Left ventricle myocardium inferior (tissue), 1 donor: Measurements from ENCODE around the gene SAE1. TPM values are rescaled to one million over a fixed set of nuclear protein-coding genes. Genes with fewer than 3 reads are reported as not detected.
A peak's percentile ranks its signal among the peaks of the same experiment; 100 is the strongest.

Experiments used
- DNase-seq: peaks from one replicate; pipeline ENCODE4 v3.0.0-alpha.2; 2020
- H3K27ac ChIP-seq: fragments of 200-600 bp; replicated peaks from 2 replicates; pipeline ENCODE4 v1.8.0; 2021
- H3K27me3 ChIP-seq: fragments of 200-600 bp; 2 replicates; pipeline ENCODE4 v1.8.0; 2021; ENCODE audit warnings: low read depth
- H3K36me3 ChIP-seq: fragments of 200-600 bp; 2 replicates; pipeline ENCODE4 v1.8.0; 2021
- H3K4me1 ChIP-seq: fragments of 200-600 bp; 2 replicates; pipeline ENCODE4 v1.8.0; 2021
- H3K4me3 ChIP-seq: fragments of 200-600 bp; 2 replicates; pipeline ENCODE4 v1.8.0; 2021; ENCODE audit warnings: mild to moderate bottlenecking, moderate library complexity
- H3K9me3 ChIP-seq: fragments of 200-600 bp; replicated peaks from 2 replicates; pipeline ENCODE4 v1.8.0; 2021
- intact Hi-C: fragments of 100-400 bp; cut with micrococcal nuclease; formaldehyde crosslinking; loops from one replicate; pipeline ENCODE4 v1.11.0; 2022
- microRNA-seq: library from miRNA; unstranded; fragments of <30 nt; microRNA quantifications from one replicate; pipeline ENCODE4 v1.2.0, GENCODE V29; 2020
- total RNA-seq: library from RNA; stranded (reverse); fragmentation: NEBNext Ultra II Directional; extraction: Animal tissue kit (Norgen Biotek cat#: 25700); gene quantifications from one replicate; pipeline ENCODE4 v1.2.1, GENCODE V29; 2021
- TF ChIP-seq, protein P1 (sequence below): fragments of 200-600 bp; IDR thresholded peaks from 2 replicates; pipeline ENCODE4 v1.8.0; 2021; ENCODE audit warnings: antibody characterized with exemption, mild to moderate bottlenecking, borderline replicate concordance
- donor health status: DM: no; HTN: yes; CAD: no; lungs with severe emphysema.

SAE1 gene
- total RNA-seq, 1 donor from 2014 or later, result 42.5 TPM

DNA sequence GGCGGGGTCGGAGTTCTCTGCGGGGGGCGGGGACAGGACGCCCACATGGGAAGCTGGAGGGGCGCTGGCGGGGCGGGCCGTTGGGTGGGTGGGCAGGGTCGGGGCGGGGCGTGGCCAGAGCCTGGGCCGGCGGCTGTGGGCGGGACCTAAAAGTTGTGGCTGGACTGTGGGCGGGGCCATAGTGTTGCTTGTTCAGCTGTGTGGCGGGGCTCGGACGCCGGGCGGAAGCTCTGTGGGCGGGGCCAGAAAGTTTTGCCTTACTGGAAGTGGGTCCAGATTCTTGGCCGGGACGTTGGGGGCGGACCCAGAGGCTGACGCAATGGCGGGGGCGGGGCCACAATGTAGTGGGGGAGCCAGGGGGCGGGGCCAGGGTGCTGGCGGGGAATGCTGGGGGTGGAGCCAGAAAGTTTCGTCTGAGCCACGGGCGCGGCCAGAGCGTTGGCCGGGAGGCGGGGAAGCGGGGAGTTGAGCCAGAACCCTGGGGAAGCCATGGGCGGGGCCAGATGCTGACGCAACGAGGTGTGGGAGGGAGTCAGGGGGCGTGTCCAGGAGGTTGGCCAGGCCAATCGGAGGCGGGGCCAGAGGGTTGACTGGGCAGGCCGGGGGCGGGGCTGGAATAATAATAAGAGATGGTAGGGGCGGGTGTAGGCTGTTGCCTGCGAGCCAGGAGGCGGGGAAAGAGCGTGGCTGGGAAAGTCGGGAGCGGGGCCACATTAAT is 126.2 kb downstream of the SAE1 start:
- H3K36me3 ChIP-seq, result peaks cover 34% of the 10 kb centered on the region
- TF ChIP-seq, protein P1, sequence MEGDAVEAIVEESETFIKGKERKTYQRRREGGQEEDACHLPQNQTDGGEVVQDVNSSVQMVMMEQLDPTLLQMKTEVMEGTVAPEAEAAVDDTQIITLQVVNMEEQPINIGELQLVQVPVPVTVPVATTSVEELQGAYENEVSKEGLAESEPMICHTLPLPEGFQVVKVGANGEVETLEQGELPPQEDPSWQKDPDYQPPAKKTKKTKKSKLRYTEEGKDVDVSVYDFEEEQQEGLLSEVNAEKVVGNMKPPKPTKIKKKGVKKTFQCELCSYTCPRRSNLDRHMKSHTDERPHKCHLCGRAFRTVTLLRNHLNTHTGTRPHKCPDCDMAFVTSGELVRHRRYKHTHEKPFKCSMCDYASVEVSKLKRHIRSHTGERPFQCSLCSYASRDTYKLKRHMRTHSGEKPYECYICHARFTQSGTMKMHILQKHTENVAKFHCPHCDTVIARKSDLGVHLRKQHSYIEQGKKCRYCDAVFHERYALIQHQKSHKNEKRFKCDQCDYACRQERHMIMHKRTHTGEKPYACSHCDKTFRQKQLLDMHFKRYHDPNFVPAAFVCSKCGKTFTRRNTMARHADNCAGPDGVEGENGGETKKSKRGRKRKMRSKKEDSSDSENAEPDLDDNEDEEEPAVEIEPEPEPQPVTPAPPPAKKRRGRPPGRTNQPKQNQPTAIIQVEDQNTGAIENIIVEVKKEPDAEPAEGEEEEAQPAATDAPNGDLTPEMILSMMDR, result no peak

DNA sequence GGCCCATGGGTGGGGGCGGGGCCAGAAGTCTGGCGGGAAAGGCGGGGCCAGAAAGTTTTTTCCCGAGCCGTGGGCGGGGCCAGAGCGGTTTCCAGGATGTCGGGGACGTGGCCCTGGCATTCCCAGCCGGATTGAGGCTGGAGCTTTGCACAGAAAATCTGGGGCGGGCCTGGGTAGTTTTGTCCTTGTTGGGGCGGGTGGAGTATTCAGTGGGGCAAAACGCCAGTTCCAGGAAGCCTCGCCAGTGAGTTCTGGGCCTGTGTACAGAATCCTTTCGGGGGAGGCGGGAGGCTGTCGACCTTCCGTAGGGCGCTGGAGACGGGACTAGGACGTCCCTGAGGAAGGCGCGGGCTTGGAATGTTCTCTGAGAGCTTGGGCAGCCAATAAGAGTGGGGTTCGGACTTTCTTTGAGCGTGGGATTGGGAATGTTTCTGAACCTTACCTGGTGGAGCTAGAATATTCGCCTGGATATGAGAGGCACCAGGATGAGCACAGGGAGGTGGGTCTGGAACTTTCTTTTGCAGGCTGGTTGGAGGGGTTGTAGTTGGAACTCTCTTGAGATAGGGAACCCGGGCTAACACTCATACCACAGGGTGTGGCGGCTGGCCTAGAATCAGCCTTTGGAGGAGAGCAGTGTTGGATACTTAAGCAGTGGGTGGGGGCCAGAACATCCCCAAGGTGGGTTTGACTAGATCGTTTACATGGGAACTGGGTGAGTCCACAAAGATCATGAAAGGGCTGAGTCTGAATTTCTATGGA is 127.0 kb downstream of the SAE1 start:
- H3K4me1 ChIP-seq, result peaks cover 35% of the 10 kb centered on the region
- peak overlapping the region; percentile 75 for H3K4me3 ChIP-seq
- intact Hi-C loops, result no loop called here
- H3K9me3 ChIP-seq, result no peaks in the 10 kb centered on the region
- no peak for DNase-seq
- TF ChIP-seq, protein P1, result no peak
- no peaks in the 10 kb centered on the region for H3K27me3 ChIP-seq
- peak overlapping the region; percentile 96 for H3K27ac ChIP-seq
- peaks cover 42% of the 10 kb centered on the region for H3K36me3 ChIP-seq

More for the DNA sequence above, 126.2 kb downstream of the SAE1 start:
- H3K27me3 ChIP-seq, result no peaks in the 10 kb centered on the region
- peaks cover 35% of the 10 kb centered on the region for H3K4me1 ChIP-seq
- H3K4me3 ChIP-seq, result peak overlapping the region; percentile 75
- intact Hi-C loops, result no loop called here
- H3K27ac ChIP-seq, result peak overlapping the region; percentile 96
- no peaks in the 10 kb centered on the region for H3K9me3 ChIP-seq
- DNase-seq, result peak; percentile 100

DNA sequence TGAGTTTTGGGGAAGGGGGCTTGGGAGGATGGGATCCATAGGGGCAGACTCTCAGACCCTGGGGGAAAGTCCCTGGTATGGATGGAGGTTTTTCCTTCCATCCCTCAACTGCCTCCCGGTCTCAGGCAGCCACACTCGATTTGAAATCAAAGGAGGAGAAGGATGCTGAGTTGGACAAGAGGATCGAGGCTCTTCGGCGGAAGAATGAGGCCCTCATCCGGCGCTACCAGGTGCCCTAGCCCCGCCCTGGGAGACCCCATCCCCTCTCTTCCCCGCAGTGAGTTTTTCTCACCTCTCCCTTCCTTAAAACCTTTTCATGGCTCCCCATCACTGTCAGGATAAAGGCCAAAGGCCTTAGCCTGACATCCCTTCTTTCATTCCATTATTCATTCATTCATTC is 127.8 kb downstream of the SAE1 start:
- H3K27me3 ChIP-seq, result no peaks in the 10 kb centered on the region
- TF ChIP-seq, protein P1, result no peak
- H3K36me3 ChIP-seq, result peaks cover 50% of the 10 kb centered on the region
- H3K27ac ChIP-seq, result peak overlapping the region; percentile 96
- no peaks in the 10 kb centered on the region for H3K9me3 ChIP-seq
- H3K4me1 ChIP-seq, result peaks cover 35% of the 10 kb centered on the region
- H3K4me3 ChIP-seq, result peak overlapping the region; percentile 75
- intact Hi-C loops, result no loop called here
- no peak for DNase-seq

DNA sequence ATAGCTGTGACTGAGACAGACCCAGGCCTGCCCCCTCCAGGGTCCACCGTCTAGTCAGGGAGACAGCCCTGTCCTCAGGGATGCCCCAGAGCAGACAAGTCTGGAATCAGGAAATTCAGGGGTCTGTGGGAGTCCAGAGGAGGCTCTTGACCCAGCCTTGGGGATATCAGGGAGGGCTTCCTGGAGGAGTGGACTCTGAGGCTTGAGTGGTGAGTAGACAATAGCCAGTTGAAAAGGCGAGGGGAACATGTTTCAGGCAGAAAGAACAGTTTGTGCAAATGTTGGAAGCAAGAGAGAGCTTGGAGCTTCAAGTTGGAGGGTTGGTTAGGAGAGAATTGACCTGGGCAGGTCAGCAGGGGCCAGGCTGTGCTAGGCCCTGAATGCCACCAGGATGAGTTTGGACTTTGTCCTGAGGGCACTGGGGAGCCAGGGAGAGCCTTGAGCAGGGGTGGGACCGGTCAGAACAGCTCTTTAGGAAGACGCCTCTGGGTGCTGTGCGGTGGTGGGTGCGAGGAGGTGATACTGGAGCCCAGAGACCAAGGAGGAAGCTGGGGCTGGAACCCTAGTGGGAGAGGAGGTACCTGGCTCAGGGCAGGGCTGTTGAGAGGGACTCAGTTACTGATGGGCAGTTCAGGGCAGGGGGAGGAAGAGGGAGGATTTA is 128.4 kb downstream of the SAE1 start:
- DNase-seq, result no peak
- H3K4me3 ChIP-seq, result no peak overlapping the region
- H3K27ac ChIP-seq, result peak overlapping the region; percentile 96
- no peaks in the 10 kb centered on the region for H3K9me3 ChIP-seq
- no peaks in the 10 kb centered on the region for H3K27me3 ChIP-seq
- intact Hi-C loops, result no loop called here
- H3K36me3 ChIP-seq, result peaks cover 56% of the 10 kb centered on the region
- TF ChIP-seq, protein P1, result no peak
- peaks cover 35% of the 10 kb centered on the region for H3K4me1 ChIP-seq

Small RNAs within 50 kb of the gene (microRNA-seq; reads per million reads assigned to microRNA genes)
- gene MIR3190 (not detected), gene MIR3191 (not detected)

Other genes starting within 250 kb of the SAE1 start
- not detected for gene NPAS1, start 111.0 kb upstream of the SAE1 start, total RNA-seq
- 27.1 TPM for gene TMEM160, start 82.2 kb upstream of the SAE1 start, total RNA-seq
- 22.1 TPM for gene ZC3H4, start 17.1 kb upstream of the SAE1 start, total RNA-seq
- gene BBC3, start 100.4 kb downstream of the SAE1 start, total RNA-seq, result 3.9 TPM
- 21.6 TPM for gene CCDC9, start 125.7 kb downstream of the SAE1 start, total RNA-seq
- gene INAFM1, start 144.1 kb downstream of the SAE1 start, total RNA-seq, result 12.2 TPM
- 3.9 TPM for gene C5AR1, start 179.0 kb downstream of the SAE1 start, total RNA-seq
- gene C5AR2, start 201.3 kb downstream of the SAE1 start, total RNA-seq, result 0.38 TPM
- 8.1 TPM for gene DHX34, start 218.5 kb downstream of the SAE1 start, total RNA-seq